Sigmoid colon (tissue), 7 donors: ENCODE results near the gene CCT3. TPM values are rescaled to one million over a fixed set of nuclear protein-coding genes. Genes with fewer than 3 reads are reported as not detected.
"Not testable (repeated sequence)": the region's sequence is repeated elsewhere in the genome, so short reads cannot be mapped to it uniquely, and the experiment has no call there.

Experiments
- DNase-seq: peaks from one replicate; pipeline ENCODE4 v3.0.0-alpha.2; 2019
- H3K27ac ChIP-seq, 4 donors: fragments of 200-600 bp; sonication (generic); one replicate each; pipeline ENCODE4 v1.5.1; 2016 to 2019; ENCODE audit warnings: mild to moderate bottlenecking in 1 of 4
- H3K27me3 ChIP-seq, 3 donors: fragments of 200-600 bp; sonication (generic); one replicate each; pipeline ENCODE4 v1.5.1; 2019; ENCODE audit warnings: mild to moderate bottlenecking in 1 of 3
- H3K36me3 ChIP-seq, 4 donors: fragments of 200-600 bp; sonication (generic); one replicate each; pipeline ENCODE4 v1.5.1; 2016 to 2019
- H3K4me1 ChIP-seq, 4 donors: fragments of 200-600 bp; sonication (generic); one replicate each; pipeline ENCODE4 v1.5.1; 2017 to 2019
- H3K4me3 ChIP-seq, 4 donors: fragments of 200-600 bp; sonication (generic); one replicate each; pipeline ENCODE4 v1.5.1; 2017 to 2019; ENCODE audit warnings: mild to moderate bottlenecking in 2 of 4, moderate library complexity in 1 of 4
- H3K9me3 ChIP-seq, 4 donors: fragments of 200-600 bp in 3 of 4; sonication (generic) in 3 of 4; one replicate each; pipeline versions ENCODE4 v1.5.1 to v1.6.1; 2013 to 2019
- EP300 ChIP-seq, 4 donors: sonication (generic); formaldehyde crosslinking; IDR thresholded peaks; one replicate each; pipeline ENCODE4 v1.6.1; 2017; ENCODE audit warnings: antibody characterized with exemption in 4 of 4
- POLR2A ChIP-seq, 2 donors: fragments of 450-650 bp; IDR thresholded peaks; one replicate each; pipeline ENCODE4 v1.6.1; 2016; ENCODE audit warnings: antibody characterized with exemption in 2 of 2, mild to moderate bottlenecking in 2 of 2, moderate library complexity in 2 of 2
- POLR2AphosphoS5 ChIP-seq, 4 donors: sonication (generic); formaldehyde crosslinking; IDR thresholded peaks; one replicate each; pipeline ENCODE4 v1.6.1; 2017; ENCODE audit warnings: antibody characterized with exemption in 4 of 4
- WGBS, 2 donors: extraction: QIAGEN DNeasy Blood & Tissue Kit; methylation state at CpG; one replicate each; pipeline ENCODE4 v1.1.7; 2013; 5-methylcytosine and 5-hydroxymethylcytosine counted together
- intact Hi-C: fragments of 100-400 bp; cut with DNase I; formaldehyde crosslinking; loops from one replicate; pipeline ENCODE4 v1.15.1; 2023
- polyA plus RNA-seq, 3 donors: library from polyadenylated mRNA; stranded (reverse); fragments of 200-250 nt; gene quantifications; one replicate each; pipeline ENCODE4 v1.2.3, GENCODE V29; 2013
- total RNA-seq, 4 donors: library from RNA; depleted of rRNA; stranded (reverse); fragments of >200 nt; gene quantifications; one replicate each; pipeline ENCODE4 v1.1.0, GENCODE V29; 2016
- TF ChIP-seq, protein P1 (sequence below), 4 experiments: fragments of 450-650 bp in 3 of 4; fragments of 200-600 bp in 1 of 4; IDR thresholded peaks; one replicate each; pipeline ENCODE4 v1.5.1; 2016 to 2019; ENCODE audit warnings: antibody characterized with exemption in 4 of 4, mild to moderate bottlenecking in 3 of 4, moderate library complexity in 2 of 4
- donor health status: healthy with polysubstance abuse.
- donor health status: Bipolar disorder and iron deficiency.
- donor health status: healthy.

Gene CCT3
- total and polyA plus RNA-seq, 7 donors = 94.3 to 253 (median 155) TPM

DNA sequence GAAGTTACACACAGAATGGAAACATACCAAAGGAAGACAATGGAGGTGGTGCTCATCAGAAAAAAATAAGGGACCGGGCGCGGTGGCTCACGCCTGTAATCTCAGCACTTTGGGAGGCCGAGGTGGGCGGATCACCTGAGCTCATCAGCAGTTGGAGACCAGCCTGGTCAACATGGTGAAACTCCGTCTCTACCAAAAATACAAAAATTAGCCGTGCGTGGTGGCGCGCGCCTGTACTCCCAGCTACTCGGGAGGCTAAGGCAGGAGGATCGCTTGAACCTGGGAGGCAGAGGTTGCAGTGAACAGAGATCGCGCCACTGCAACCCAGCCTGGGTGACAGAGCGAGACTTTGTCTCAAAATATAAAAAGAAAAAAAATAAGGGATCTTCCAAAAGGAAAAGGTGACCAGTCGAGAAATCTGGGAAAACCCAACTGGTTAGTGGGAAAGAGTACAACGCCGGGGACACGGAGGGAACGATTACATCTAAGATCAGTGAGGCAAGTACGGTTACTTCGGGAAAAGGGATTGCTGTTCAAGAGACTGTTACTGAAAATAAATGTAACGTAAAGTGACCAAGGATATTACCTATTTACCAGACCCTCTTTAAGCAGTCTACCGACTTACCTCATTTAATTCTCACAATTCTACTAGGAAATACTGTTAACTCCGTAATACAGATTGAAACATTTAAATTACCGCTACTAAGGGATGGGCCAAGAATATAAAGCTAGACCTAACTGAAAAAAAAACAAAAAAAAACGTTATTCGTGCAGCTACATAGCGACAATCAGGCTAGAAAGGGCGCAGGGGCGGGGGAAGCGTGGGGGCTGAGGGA is 822 bp downstream of the CCT3 start:
- no peak for TF ChIP-seq POLR2A (IDR thresholded peaks at IDR 0.05)
- no peak for TF ChIP-seq EP300 (IDR thresholded peaks at IDR 0.05)
- Histone ChIP-seq H3K36me3 (peaks cover 0 to 33% (median 23%) of the 10 kb centered on the region in 4 donors), H3K9me3 (no peaks in the 10 kb centered on the region), H3K27me3 (no peaks in the 10 kb centered on the region), H3K4me1 (peaks cover 0 to 27% (median 17%) of the 10 kb centered on the region in 4 donors), H3K27ac (peak overlapping the region; percentile 80 to 88 (median 86)), H3K4me3 (peak overlapping the region; percentile 70 to 86 (median 74))
- DNase-seq = no peak
- 35 to 37% methylated on average over 34 of the region's 34 CpGs for WGBS, 2 donors
- intact Hi-C loops = no loop called here

DNA sequence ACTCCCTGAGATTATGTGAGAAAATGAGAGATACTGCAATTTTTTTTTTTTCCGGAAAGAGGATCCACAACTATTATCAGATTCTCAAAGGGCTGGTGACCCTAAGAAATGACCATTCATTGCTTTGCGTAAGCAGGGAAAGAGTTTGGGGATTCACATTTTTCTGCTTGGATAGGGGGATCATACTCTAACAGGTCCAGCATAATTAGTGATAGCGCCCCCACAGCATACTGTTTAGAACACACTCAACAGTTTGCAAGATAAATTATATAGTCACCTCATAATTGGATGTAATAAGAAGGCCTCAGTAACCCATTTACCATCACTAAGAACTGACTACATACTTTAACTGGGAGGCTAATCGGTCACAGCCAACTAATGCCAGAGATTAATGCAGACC is 1.9 kb downstream of the CCT3 start:
- Histone ChIP-seq H3K4me3 (no peak overlapping the region), H3K9me3 (no peaks in the 10 kb centered on the region), H3K36me3 (peaks cover 7 to 44% (median 33%) of the 10 kb centered on the region in 4 donors), H3K4me1 (peaks cover 0 to 27% (median 17%) of the 10 kb centered on the region in 4 donors), H3K27ac (no peak overlapping the region), H3K27me3 (no peaks in the 10 kb centered on the region)
- no peak for DNase-seq
- intact Hi-C loops = no loop called here
- WGBS, 2 donors = 83 to 89% methylated on average over 4 of the region's 4 CpGs
- TF ChIP-seq POLR2AphosphoS5 (IDR thresholded peaks at IDR 0.05) = no peak
- TF ChIP-seq, protein P1, sequence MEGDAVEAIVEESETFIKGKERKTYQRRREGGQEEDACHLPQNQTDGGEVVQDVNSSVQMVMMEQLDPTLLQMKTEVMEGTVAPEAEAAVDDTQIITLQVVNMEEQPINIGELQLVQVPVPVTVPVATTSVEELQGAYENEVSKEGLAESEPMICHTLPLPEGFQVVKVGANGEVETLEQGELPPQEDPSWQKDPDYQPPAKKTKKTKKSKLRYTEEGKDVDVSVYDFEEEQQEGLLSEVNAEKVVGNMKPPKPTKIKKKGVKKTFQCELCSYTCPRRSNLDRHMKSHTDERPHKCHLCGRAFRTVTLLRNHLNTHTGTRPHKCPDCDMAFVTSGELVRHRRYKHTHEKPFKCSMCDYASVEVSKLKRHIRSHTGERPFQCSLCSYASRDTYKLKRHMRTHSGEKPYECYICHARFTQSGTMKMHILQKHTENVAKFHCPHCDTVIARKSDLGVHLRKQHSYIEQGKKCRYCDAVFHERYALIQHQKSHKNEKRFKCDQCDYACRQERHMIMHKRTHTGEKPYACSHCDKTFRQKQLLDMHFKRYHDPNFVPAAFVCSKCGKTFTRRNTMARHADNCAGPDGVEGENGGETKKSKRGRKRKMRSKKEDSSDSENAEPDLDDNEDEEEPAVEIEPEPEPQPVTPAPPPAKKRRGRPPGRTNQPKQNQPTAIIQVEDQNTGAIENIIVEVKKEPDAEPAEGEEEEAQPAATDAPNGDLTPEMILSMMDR (IDR thresholded peaks at IDR 0.05) = no peak
- no peak for TF ChIP-seq EP300 (IDR thresholded peaks at IDR 0.05)
- no peak for TF ChIP-seq POLR2A (IDR thresholded peaks at IDR 0.05)

DNA sequence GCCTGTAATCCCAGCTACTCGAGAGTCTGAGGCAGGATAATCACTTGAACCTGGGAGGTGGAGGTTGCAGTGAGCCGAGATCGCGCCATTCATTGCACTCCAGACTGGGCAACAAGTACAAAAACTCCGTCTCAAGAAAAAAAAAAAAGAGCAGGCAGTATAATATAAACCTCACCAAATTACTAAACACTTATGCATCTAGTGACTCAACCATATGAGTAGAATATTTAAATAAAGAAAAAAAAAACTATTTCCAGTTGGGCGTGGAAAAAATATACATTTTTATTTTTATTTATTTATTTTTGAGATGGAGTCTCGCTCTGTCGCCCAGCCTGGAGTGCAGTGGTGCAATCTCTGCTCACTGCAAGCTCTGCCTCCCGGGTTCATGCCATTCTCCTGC is 14.9 kb downstream of the CCT3 start:
- H3K27ac ChIP-seq, H3K9me3 ChIP-seq, H3K27me3 ChIP-seq, intact Hi-C loops, H3K4me3 ChIP-seq, H3K4me1 ChIP-seq: not testable (repeated sequence)
- H3K36me3 ChIP-seq = peaks cover 47 to 90% (median 56%) of the 10 kb centered on the region in 4 donors
- 95 to 98% methylated on average over 9 of the region's 9 CpGs for WGBS, 2 donors
- DNase-seq = peak; percentile 4

DNA sequence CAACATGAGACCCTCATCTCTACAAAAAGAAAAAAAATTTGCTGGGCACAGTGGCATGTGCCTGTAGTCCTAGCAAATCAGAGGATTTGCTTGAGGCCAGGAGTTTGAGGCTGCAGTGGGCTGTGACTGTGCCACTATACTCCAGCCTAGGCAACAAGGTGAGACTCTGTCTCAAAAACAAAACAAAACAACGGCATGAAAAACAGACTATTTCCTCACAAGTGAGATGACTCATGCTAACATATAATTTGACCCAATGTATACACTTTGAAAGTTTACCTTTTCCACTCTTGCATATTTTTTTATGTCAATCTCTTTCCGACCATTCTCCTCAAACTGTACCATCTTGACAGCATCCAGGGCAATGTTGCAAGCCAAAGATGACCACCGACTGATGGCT is 17.5 kb downstream of the CCT3 start:
- Histone ChIP-seq H3K27me3 (no peaks in the 10 kb centered on the region), H3K36me3 (peaks cover 65 to 100% (median 79%) of the 10 kb centered on the region in 4 donors), H3K27ac (no peak overlapping the region), H3K9me3 (no peaks in the 10 kb centered on the region), H3K4me3 (no peak overlapping the region), H3K4me1 (no peaks in the 10 kb centered on the region)
- TF ChIP-seq EP300 (IDR thresholded peaks at IDR 0.05) (no peak), POLR2AphosphoS5 (IDR thresholded peaks at IDR 0.05) (no peak)
- no peak for DNase-seq
- intact Hi-C loops = no loop called here
- WGBS, 2 donors = 75 to 85% methylated on average over 3 of the region's 3 CpGs

DNA sequence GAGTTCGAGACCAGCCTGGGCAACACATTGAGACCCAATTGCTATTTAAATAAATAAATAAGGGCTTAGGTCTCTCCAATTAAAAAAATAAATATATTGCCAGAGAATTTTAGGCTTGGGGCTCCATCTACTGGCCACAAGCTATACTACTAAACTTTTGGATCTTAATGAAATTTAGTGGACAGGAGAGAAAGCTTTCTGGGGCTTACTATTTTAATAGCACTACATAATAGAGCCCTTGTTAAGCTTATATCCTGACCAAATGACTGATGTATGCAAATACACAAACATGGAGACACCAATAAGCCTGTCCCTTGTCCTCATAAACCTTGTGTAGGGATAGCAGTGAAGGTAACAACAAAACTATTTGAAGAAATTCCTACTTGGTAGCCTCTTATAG is 18.4 kb downstream of the CCT3 start:
- Histone ChIP-seq H3K27me3 (no peaks in the 10 kb centered on the region), H3K4me3 (no peak overlapping the region), H3K9me3 (no peaks in the 10 kb centered on the region), H3K36me3 (peaks cover 67 to 100% (median 83%) of the 10 kb centered on the region in 4 donors), H3K4me1 (no peaks in the 10 kb centered on the region), H3K27ac (no peak overlapping the region)
- intact Hi-C loops = no loop called here
- WGBS, 2 donors = 87 to 94% methylated on average over 1 of the region's 1 CpG
- TF ChIP-seq, protein P1 (IDR thresholded peaks at IDR 0.05) = peak in 3 of 4 experiments; percentile 10 to 35 (median 17)
- TF ChIP-seq POLR2A (IDR thresholded peaks at IDR 0.05) (no peak), POLR2AphosphoS5 (IDR thresholded peaks at IDR 0.05) (no peak), EP300 (IDR thresholded peaks at IDR 0.05) (no peak)
- no peak for DNase-seq

DNA sequence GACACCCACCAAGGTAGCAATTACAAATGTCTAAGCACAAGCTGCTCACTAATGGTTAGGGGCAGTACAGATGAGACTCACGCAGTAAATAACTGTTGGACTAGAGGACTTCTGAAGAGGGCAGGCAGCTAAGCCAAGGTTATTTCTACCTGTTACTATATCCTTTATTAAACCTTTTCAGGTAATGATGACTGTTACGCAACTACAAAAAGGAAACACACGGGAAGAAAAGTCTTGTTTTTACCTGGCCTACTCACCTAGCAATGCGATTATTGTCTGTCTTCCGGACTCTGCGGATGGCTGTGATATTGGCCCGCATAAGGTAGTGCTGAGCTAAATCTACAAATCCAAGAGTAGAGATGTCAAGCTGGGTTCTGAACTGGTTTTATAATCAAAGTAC is 21.2 kb downstream of the CCT3 start:
- WGBS, 2 donors = 94 to 96% methylated on average over 7 of the region's 7 CpGs
- Histone ChIP-seq H3K4me1 (no peaks in the 10 kb centered on the region), H3K27me3 (no peaks in the 10 kb centered on the region), H3K27ac (no peak overlapping the region), H3K4me3 (no peak overlapping the region), H3K9me3 (no peaks in the 10 kb centered on the region), H3K36me3 (peaks cover 56 to 100% (median 79%) of the 10 kb centered on the region in 4 donors)
- TF ChIP-seq, protein P1 (IDR thresholded peaks at IDR 0.05) = no peak
- TF ChIP-seq EP300 (IDR thresholded peaks at IDR 0.05) (no peak), POLR2AphosphoS5 (IDR thresholded peaks at IDR 0.05) (no peak), POLR2A (IDR thresholded peaks at IDR 0.05) (no peak)
- intact Hi-C loops = no loop called here
- peak; percentile 0 for DNase-seq
